IMR-90 (cell line): Measurements from ENCODE around the gene RING1. TPM values are rescaled to one million over a fixed set of nuclear protein-coding genes. Genes with fewer than 3 reads are reported as not detected.

Experiments
- ATAC-seq: fragments of 200-7000 bp; cut with Tn5 transposase; 2 replicates; pipeline ENCODE4 v1.9.1; 2020; ENCODE audit warnings: low read depth, mild to moderate bottlenecking, moderate library complexity
- BruUV-seq: library from RNA; stranded (reverse); fragments of 400-500 nt; replicated peaks from 2 replicates; lab custom pipeline; 2021; lab: Mats Ljungman, UMichigan
- CTCF ChIA-PET: fragments of 300-600 bp; formaldehyde crosslinking; extraction: SDS; loops from one replicate; lab custom pipeline; 2021; ENCODE audit warnings: antibody characterized with exemption; lab: Yijun Ruan, JAX
- POLR2A ChIA-PET: fragments of 300-600 bp; sonication (Branson Sonifier 250); formaldehyde crosslinking; loops from one replicate; lab custom pipeline; 2022; ENCODE audit warnings: antibody characterized with exemption; ENCODE audit not compliant: unreplicated experiment; lab: Charles Lee
- DNase-seq: peaks from one replicate; pipeline ENCODE4 v3.0.0; 2013
- H2AFZ ChIP-seq: replicated peaks from 2 replicates; pipeline ENCODE3; 2013; ENCODE audit warnings: low read length, mild to moderate bottlenecking; ENCODE audit not compliant: poor library complexity
- H2AK5ac ChIP-seq: 2 replicates; pipeline ENCODE4 v1.6.1; 2013; ENCODE audit warnings: low read depth, low read length, inconsistent platforms
- H2AK9ac ChIP-seq: replicated peaks from 2 replicates; pipeline ENCODE3; 2013; ENCODE audit warnings: mild to moderate bottlenecking, low read depth, low read length, moderate library complexity; ENCODE audit not compliant: poor library complexity
- H2BK120ac ChIP-seq: 2 replicates; pipeline ENCODE4 v1.6.1; 2013; ENCODE audit warnings: low read depth, low read length, inconsistent platforms
- H2BK15ac ChIP-seq: 3 replicates; pipeline ENCODE4 v1.6.1; 2013; ENCODE audit warnings: low read depth, low read length, inconsistent platforms
- H2BK20ac ChIP-seq: 2 replicates; pipeline ENCODE4 v1.6.1; 2013; ENCODE audit warnings: low read depth, mild to moderate bottlenecking, inconsistent platforms, low read length, moderate library complexity
- H2BK5ac ChIP-seq: 2 replicates; pipeline ENCODE4 v1.6.1; 2013; ENCODE audit warnings: mild to moderate bottlenecking, low read depth, low read length, inconsistent platforms; ENCODE audit not compliant: poor library complexity, severe bottlenecking
- H3K14ac ChIP-seq: replicated peaks from 2 replicates; pipeline ENCODE4 v1.6.1; 2013; ENCODE audit warnings: low read depth, low read length, inconsistent platforms
- H3K18ac ChIP-seq: 2 replicates; pipeline ENCODE4 v1.6.1; 2013; ENCODE audit warnings: low read depth, low read length, control low read depth
- H3K23ac ChIP-seq: 2 replicates; pipeline ENCODE4 v1.6.1; 2013; ENCODE audit warnings: low read depth, low read length, inconsistent platforms
- H3K27ac ChIP-seq: 2 replicates; pipeline ENCODE4 v1.5.1; 2013; ENCODE audit warnings: mild to moderate bottlenecking, control low read depth, low read length; ENCODE audit not compliant: insufficient read depth
- H3K27me3 ChIP-seq: 2 replicates; pipeline ENCODE4 v1.6.1; 2013; ENCODE audit warnings: low read length; ENCODE audit not compliant: control insufficient read depth, insufficient read depth
- H3K36me3 ChIP-seq: 2 replicates; pipeline ENCODE4 v1.6.1; 2013; ENCODE audit warnings: low read length, mixed read lengths; ENCODE audit not compliant: control insufficient read depth, insufficient read depth
- H3K4ac ChIP-seq: 2 replicates; pipeline ENCODE4 v1.6.1; 2013; ENCODE audit warnings: low read depth, low read length, inconsistent platforms
- H3K4me1 ChIP-seq: 2 replicates; pipeline ENCODE4 v1.6.1; 2013; ENCODE audit warnings: low read length, mixed read lengths; ENCODE audit not compliant: control insufficient read depth, insufficient read depth
- H3K4me2 ChIP-seq: 2 replicates; pipeline ENCODE4 v1.6.1; 2013; ENCODE audit warnings: low read depth, mild to moderate bottlenecking, control low read depth, low read length, moderate library complexity
- H3K4me3 ChIP-seq: 2 replicates; pipeline ENCODE4 v1.5.1; 2013; ENCODE audit warnings: low read depth, mild to moderate bottlenecking, control low read depth, low read length, moderate library complexity; ENCODE audit not compliant: insufficient read depth
- H3K56ac ChIP-seq: 2 replicates; pipeline ENCODE4 v1.6.1; 2013; ENCODE audit warnings: low read length, inconsistent platforms; ENCODE audit not compliant: insufficient read depth; ENCODE audit errors: extremely low read depth
- H3K79me1 ChIP-seq, 2 experiments: 2 replicates each; pipeline ENCODE4 v1.6.1; 2013; ENCODE audit warnings: low read length in 2 of 2, inconsistent platforms in 1 of 2, low read depth in 1 of 2
- H3K9ac ChIP-seq: 2 replicates; pipeline ENCODE4 v1.6.1; 2013; ENCODE audit warnings: low read depth, low read length, control low read depth
- H3K9me1 ChIP-seq: 2 replicates; pipeline ENCODE4 v1.6.1; 2013; ENCODE audit warnings: low read length, inconsistent platforms; ENCODE audit not compliant: insufficient read depth
- H3K9me3 ChIP-seq: 2 replicates; pipeline ENCODE4 v1.6.1; 2013; ENCODE audit warnings: low read length; ENCODE audit not compliant: control insufficient read depth, insufficient read depth
- H4K20me1 ChIP-seq: 2 replicates; pipeline ENCODE4 v1.6.1; 2013; ENCODE audit warnings: low read length, inconsistent platforms; ENCODE audit not compliant: insufficient read depth
- H4K5ac ChIP-seq: 2 replicates; pipeline ENCODE4 v1.6.1; 2013; ENCODE audit warnings: mild to moderate bottlenecking, low read depth, low read length, control low read depth
- H4K8ac ChIP-seq, 2 experiments: 2 replicates each; pipeline ENCODE4 v1.6.1; 2013; ENCODE audit warnings: low read depth in 2 of 2, low read length in 2 of 2, control low read depth in 1 of 2, inconsistent platforms in 1 of 2
- H4K91ac ChIP-seq: 2 replicates; pipeline ENCODE4 v1.6.1; 2013; ENCODE audit warnings: low read depth, low read length, inconsistent platforms; ENCODE audit not compliant: insufficient read depth
- BHLHE40 ChIP-seq: fragments of 150-350 bp; IDR thresholded peaks from 2 replicates; pipeline ENCODE4 v1.6.1; 2016; ENCODE audit warnings: mild to moderate bottlenecking, low read depth, low read length
- CEBPB ChIP-seq: IDR thresholded peaks from 2 replicates; pipeline ENCODE4 v1.6.1; 2012; ENCODE audit warnings: low read depth, low read length, improper control_type of control experiment
- CHD1 ChIP-seq: IDR thresholded peaks from 2 replicates; pipeline ENCODE4 v1.6.1; 2012; ENCODE audit warnings: low read depth, low read length, improper control_type of control experiment
- MAZ ChIP-seq: IDR thresholded peaks from 2 replicates; pipeline ENCODE4 v1.6.1; 2012; ENCODE audit warnings: low read depth, mild to moderate bottlenecking, low read length, improper control_type of control experiment, moderate library complexity, borderline replicate concordance
- NFE2L2 ChIP-seq: fragments of 150-350 bp; IDR thresholded peaks from 2 replicates; pipeline ENCODE4 v1.6.1; 2016; ENCODE audit warnings: low read depth, mild to moderate bottlenecking, low read length
- POLR2A ChIP-seq: IDR thresholded peaks from 2 replicates; pipeline ENCODE4 v1.6.1; 2012; ENCODE audit warnings: mild to moderate bottlenecking, low read depth, low read length
- RAD21 ChIP-seq: IDR thresholded peaks from 2 replicates; pipeline ENCODE4 v1.6.1; 2012; ENCODE audit warnings: low read length, improper control_type of control experiment
- RCOR1 ChIP-seq: IDR thresholded peaks from 2 replicates; pipeline ENCODE4 v1.6.1; 2012; ENCODE audit warnings: mild to moderate bottlenecking, low read length, improper control_type of control experiment; ENCODE audit not compliant: insufficient replicate concordance
- SMC3 ChIP-seq: fragments of 150-350 bp; IDR thresholded peaks from 2 replicates; pipeline ENCODE4 v1.6.1; 2016; ENCODE audit warnings: low read depth, mild to moderate bottlenecking, antibody characterized with exemption, low read length, moderate library complexity
- USF2 ChIP-seq: fragments of 150-350 bp; IDR thresholded peaks from 2 replicates; pipeline ENCODE4 v1.6.1; 2017; ENCODE audit warnings: mild to moderate bottlenecking, antibody characterized with exemption, low read length, low read depth
- WGBS, 2 experiments: methylation state at CpG; one replicate each; pipeline versions ENCODE4 v1.1.5 to v1.1.7; 2013; ENCODE audit warnings: missing lambda C conversion rate in 2 of 2; ENCODE audit not compliant: insufficient read length in 1 of 2; ENCODE audit errors: extremely low coverage in 2 of 2; 5-methylcytosine and 5-hydroxymethylcytosine counted together
- dilution Hi-C: fragments of 300-500 bp; cut with HindIII; formaldehyde crosslinking; loops from one replicate; pipeline ENCODE4 v1.14.3; 2018; ENCODE audit warnings: low sequenced_read_pairs; ENCODE audit not compliant: unreplicated experiment
- in situ Hi-C: fragments of 300-500 bp; cut with MboI; formaldehyde crosslinking; loops from 3 replicates; pipeline ENCODE4 v1.14.3; 2019; ENCODE audit warnings: low sequenced_read_pairs, inconsistent platforms, mixed read lengths
- intact Hi-C: fragments of 100-400 bp; cut with micrococcal nuclease; formaldehyde crosslinking; loops from 2 replicates; pipeline ENCODE4 v1.10.0; 2022
- polyA plus RNA-seq, 3 experiments: library from polyadenylated mRNA; depleted of rRNA; stranded (reverse); fragments of >200 nt; gene quantifications; 2 replicates each; pipeline ENCODE4 v1.2.3, GENCODE V29; 2012; ENCODE audit warnings: low replicate concordance in 1 of 3
- total RNA-seq: library from RNA; depleted of rRNA; stranded (reverse); fragments of >200 nt; gene quantifications from 2 replicates; pipeline ENCODE4 v1.2.3, GENCODE V29; 2012
- TF ChIP-seq, protein P1 (sequence below): conservative IDR thresholded peaks from 2 replicates; pipeline ENCODE4 v1.5.1; 2012; ENCODE audit warnings: mild to moderate bottlenecking, low read depth, low read length, improper control_type of control experiment

The RING1 gene
- total and polyA plus RNA-seq, 2 of the 4 experiments (the other 2 are of a cell fraction), result 14.9 to 40.8 TPM

GRCh38 chr6:33168284-33168601 lies 40.1 kb upstream of the RING1 start:
- Histone ChIP-seq H2BK15ac (no peak overlapping the region), H3K14ac (no peak overlapping the region), H3K4me2 (no peak overlapping the region), H2BK20ac (no peak overlapping the region), H3K56ac (no peak overlapping the region), H3K27me3 (peaks cover 7% of the 10 kb centered on the region), H3K4ac (no peak overlapping the region), H2BK5ac (no peak overlapping the region), H3K27ac (no peak overlapping the region), H4K5ac (no peak overlapping the region), H2BK120ac (no peak overlapping the region), H3K36me3 (no peaks in the 10 kb centered on the region), H3K18ac (no peak overlapping the region), H3K9me3 (no peaks in the 10 kb centered on the region), H3K9ac (no peak overlapping the region), H3K79me1 (no peaks in the 10 kb centered on the region), H3K4me3 (no peak overlapping the region), H3K9me1 (no peaks in the 10 kb centered on the region), H2AFZ (no peak overlapping the region), H4K91ac (no peak overlapping the region), H3K4me1 (no peaks in the 10 kb centered on the region), H2AK5ac (no peak overlapping the region), H4K8ac (no peak overlapping the region), H2AK9ac (no peak overlapping the region), H3K23ac (no peak overlapping the region), H4K20me1 (no peaks in the 10 kb centered on the region)
- no peak for TF ChIP-seq BHLHE40
- no peak for TF ChIP-seq CEBPB
- no peak for TF ChIP-seq CHD1
- no peak for TF ChIP-seq NFE2L2
- TF ChIP-seq, protein P1, sequence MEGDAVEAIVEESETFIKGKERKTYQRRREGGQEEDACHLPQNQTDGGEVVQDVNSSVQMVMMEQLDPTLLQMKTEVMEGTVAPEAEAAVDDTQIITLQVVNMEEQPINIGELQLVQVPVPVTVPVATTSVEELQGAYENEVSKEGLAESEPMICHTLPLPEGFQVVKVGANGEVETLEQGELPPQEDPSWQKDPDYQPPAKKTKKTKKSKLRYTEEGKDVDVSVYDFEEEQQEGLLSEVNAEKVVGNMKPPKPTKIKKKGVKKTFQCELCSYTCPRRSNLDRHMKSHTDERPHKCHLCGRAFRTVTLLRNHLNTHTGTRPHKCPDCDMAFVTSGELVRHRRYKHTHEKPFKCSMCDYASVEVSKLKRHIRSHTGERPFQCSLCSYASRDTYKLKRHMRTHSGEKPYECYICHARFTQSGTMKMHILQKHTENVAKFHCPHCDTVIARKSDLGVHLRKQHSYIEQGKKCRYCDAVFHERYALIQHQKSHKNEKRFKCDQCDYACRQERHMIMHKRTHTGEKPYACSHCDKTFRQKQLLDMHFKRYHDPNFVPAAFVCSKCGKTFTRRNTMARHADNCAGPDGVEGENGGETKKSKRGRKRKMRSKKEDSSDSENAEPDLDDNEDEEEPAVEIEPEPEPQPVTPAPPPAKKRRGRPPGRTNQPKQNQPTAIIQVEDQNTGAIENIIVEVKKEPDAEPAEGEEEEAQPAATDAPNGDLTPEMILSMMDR, result no peak
- no peak for TF ChIP-seq POLR2A
- TF ChIP-seq RAD21, result no peak
- no peak for TF ChIP-seq RCOR1
- no peak for TF ChIP-seq SMC3
- TF ChIP-seq MAZ, result no peak
- no peak for TF ChIP-seq USF2
- dilution Hi-C loops (no loop called here), intact Hi-C loops (no loop called here), in situ Hi-C loops (loop anchor here (10.0 kb wide), 1 partner anchor 153 kb away; no protein-coding TSS in a partner anchor)
- ChIA-PET POLR2A (no interaction called here), CTCF (no interaction called here)
- ATAC-seq (no peak), DNase-seq (no peak)
- 40% methylated on average over 2 of the region's 6 CpGs; no CpG with 5 or more reads in 1 of the 2 experiments for WGBS, 2 experiments
- no TSS peak for BruUV-seq
